Neural progenitor cell (in vitro differentiated cells): Measurements from ENCODE around the gene TGIF2LX.
"Not testable (repeated sequence)": the region's sequence is repeated elsewhere in the genome, so short reads cannot be mapped to it uniquely, and the experiment has no call there.

Experiments
- EZH2 ChIP-seq: fragments of 200-600 bp; sonication (generic); IDR thresholded peaks from 2 replicates; pipeline ENCODE4 v1.6.1; 2017; ENCODE audit warnings: antibody characterized with exemption, mild to moderate bottlenecking, moderate library complexity
- EZH2phosphoT487 ChIP-seq: fragments of 200-600 bp; sonication (generic); IDR thresholded peaks from 2 replicates; pipeline ENCODE4 v1.6.1; 2017; ENCODE audit warnings: antibody characterized with exemption
- TF ChIP-seq, protein P1 (sequence below): fragments of 200-600 bp; sonication (generic); IDR thresholded peaks from 2 replicates; pipeline ENCODE4 v1.5.1; 2017; ENCODE audit warnings: antibody characterized with exemption, mild to moderate bottlenecking

DNA sequence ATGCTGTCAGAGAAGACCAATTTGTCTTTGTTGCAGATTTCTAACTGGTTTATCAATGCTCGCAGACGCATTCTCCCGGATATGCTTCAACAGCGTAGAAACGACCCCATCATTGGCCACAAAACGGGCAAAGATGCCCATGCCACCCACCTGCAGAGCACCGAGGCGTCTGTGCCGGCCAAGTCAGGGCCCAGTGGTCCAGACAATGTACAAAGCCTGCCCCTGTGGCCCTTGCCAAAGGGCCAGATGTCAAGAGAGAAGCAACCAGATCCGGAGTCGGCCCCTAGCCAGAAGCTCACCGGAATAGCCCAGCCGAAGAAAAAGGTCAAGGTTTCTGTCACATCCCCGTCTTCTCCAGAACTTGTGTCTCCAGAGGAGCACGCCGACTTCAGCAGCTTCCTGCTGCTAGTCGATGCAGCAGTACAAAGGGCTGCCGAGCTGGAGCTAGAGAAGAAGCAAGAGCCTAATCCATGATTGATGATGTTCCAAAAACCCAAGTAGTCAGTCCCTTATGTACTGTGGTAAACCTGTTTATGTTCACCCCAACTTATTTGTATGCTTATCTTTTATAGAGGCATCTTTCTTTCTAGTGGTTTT, 728 bp downstream of the TGIF2LX start:
- TF ChIP-seq, protein P1, sequence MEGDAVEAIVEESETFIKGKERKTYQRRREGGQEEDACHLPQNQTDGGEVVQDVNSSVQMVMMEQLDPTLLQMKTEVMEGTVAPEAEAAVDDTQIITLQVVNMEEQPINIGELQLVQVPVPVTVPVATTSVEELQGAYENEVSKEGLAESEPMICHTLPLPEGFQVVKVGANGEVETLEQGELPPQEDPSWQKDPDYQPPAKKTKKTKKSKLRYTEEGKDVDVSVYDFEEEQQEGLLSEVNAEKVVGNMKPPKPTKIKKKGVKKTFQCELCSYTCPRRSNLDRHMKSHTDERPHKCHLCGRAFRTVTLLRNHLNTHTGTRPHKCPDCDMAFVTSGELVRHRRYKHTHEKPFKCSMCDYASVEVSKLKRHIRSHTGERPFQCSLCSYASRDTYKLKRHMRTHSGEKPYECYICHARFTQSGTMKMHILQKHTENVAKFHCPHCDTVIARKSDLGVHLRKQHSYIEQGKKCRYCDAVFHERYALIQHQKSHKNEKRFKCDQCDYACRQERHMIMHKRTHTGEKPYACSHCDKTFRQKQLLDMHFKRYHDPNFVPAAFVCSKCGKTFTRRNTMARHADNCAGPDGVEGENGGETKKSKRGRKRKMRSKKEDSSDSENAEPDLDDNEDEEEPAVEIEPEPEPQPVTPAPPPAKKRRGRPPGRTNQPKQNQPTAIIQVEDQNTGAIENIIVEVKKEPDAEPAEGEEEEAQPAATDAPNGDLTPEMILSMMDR = not testable (repeated sequence)
- TF ChIP-seq EZH2phosphoT487, EZH2: not testable (repeated sequence)
